HuH-7.5 (cell line): ENCODE results near the gene DPF1.

Source experiments
- DNase-seq: peaks from one replicate; pipeline ENCODE4 v3.0.0; 2011; ENCODE audit warnings: low spot score

The DPF1 gene

GRCh38 chr19:38197937-38198704 is 25.9 kb downstream of the DPF1 start:
- DNase-seq, result no peak

GRCh38 chr19:38196948-38197656 is 26.9 kb downstream of the DPF1 start:
- no peak for DNase-seq

GRCh38 chr19:38196245-38196837 is 27.7 kb downstream of the DPF1 start:
- no peak for DNase-seq

GRCh38 chr19:38195237-38195636 is 28.8 kb downstream of the DPF1 start:
- no peak for DNase-seq

- no peak for DNase-seq
Measured at GRCh38 chr19:38194061-38194701, 29.8 kb downstream of the DPF1 start.

GRCh38 chr19:38193445-38193844 is 30.6 kb downstream of the DPF1 start:
- no peak for DNase-seq

GRCh38 chr19:38191747-38192146 is 32.3 kb downstream of the DPF1 start:
- no peak for DNase-seq

GRCh38 chr19:38190793-38191192 is 33.2 kb downstream of the DPF1 start:
- DNase-seq, result no peak

- no peak for DNase-seq
Measured at GRCh38 chr19:38190061-38190460, 34.0 kb downstream of the DPF1 start.

- no peak for DNase-seq
Measured at GRCh38 chr19:38185562-38185961, 38.5 kb downstream of the DPF1 start.

- no peak for DNase-seq
Measured at GRCh38 chr19:38184815-38185214, 39.2 kb downstream of the DPF1 start.

- DNase-seq, result no peak
Measured at GRCh38 chr19:38183251-38183897, 40.6 kb downstream of the DPF1 start.

- DNase-seq, result no peak
Measured at GRCh38 chr19:38182536-38183210, 41.3 kb downstream of the DPF1 start.

GRCh38 chr19:38180071-38180470 is 44.0 kb downstream of the DPF1 start:
- DNase-seq, result no peak

- no peak for DNase-seq
Measured at GRCh38 chr19:38175422-38175821, 48.6 kb downstream of the DPF1 start.

- DNase-seq, result no peak
Measured at GRCh38 chr19:38173291-38174041, 50.6 kb downstream of the DPF1 start.

- DNase-seq, result no peak
Measured at GRCh38 chr19:38172001-38172400, 52.0 kb downstream of the DPF1 start.

GRCh38 chr19:38170334-38170733 is 53.7 kb downstream of the DPF1 start:
- DNase-seq, result no peak

GRCh38 chr19:38168637-38169036 is 55.4 kb downstream of the DPF1 start:
- DNase-seq, result no peak

GRCh38 chr19:38165335-38165734 is 58.7 kb downstream of the DPF1 start:
- DNase-seq, result no peak

- DNase-seq, result no peak
Measured at GRCh38 chr19:38164526-38164925, 59.5 kb downstream of the DPF1 start.
